HT1080 (cell line): ENCODE results near the gene RAB3GAP1. TPM values are rescaled to one million over a fixed set of nuclear protein-coding genes. Genes with fewer than 3 reads are reported as not detected.
"Not testable (repeated sequence)": the region's sequence is repeated elsewhere in the genome, so short reads cannot be mapped to it uniquely, and the experiment has no call there.

ENCODE experiments used
- DNase-seq: peaks from one replicate; pipeline ENCODE4 v3.0.0-alpha.2; 2015; ENCODE audit warnings: low read depth
- total RNA-seq: library from RNA; depleted of rRNA; stranded (reverse); fragments of >200 nt; shearing (Covaris generic); gene quantifications from 2 replicates; pipeline ENCODE4 v1.2.3, GENCODE V29; 2014

Gene RAB3GAP1
- total RNA-seq, 1 experiment from 2014 or later: 31.2 TPM

DNA sequence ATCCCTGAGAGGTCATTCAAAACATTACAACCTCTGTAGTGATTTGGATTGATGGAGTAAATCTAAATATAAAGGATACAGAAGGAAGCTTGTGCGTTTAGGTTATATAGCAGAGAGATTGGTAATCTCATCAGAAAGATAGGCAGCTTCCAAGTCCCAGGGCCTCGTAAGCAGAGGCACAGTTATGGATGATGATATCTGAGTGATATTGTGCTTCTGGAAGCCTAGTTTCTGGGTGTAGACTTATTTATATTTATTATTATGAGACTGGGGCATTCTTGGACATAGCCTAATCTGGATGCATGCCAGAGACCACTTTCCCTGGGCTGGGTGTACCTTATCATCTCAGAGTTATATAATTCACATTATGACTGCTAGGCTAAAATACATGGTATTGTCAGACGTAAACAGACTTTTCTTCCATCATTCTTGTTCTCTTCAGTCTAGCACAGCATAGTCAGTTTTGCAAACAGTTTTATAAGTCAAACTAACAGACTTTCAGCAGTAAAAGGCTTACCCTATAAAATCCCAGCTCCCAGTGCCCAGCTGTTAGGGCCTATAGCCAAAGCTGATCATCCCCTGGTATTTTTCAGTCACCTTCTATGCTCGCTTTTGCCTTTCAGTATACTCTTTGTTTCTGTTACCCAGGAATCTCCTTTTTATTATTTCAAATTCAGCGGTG lies 47.9 kb downstream of the RAB3GAP1 start:
- DNase-seq: no peak

DNA sequence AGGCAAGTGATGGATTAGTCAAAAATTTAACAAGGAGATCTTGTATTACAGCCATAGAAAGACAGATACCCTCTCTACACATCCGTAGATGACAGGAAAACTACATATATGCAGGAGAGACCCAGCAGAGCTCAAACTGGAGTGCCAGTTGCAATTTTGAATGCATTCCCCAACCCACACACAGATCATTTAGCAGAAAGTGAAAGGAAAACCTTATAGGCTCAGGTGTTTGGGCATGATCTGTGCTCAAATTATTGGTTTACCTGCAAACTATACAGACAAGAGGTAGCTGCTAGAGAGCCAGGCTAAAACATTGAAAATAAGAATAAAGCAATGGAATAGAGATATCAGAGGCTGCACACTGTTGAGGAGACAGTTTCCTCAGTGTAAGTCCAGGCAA lies 51.8 kb downstream of the RAB3GAP1 start:
- no peak for DNase-seq

DNA sequence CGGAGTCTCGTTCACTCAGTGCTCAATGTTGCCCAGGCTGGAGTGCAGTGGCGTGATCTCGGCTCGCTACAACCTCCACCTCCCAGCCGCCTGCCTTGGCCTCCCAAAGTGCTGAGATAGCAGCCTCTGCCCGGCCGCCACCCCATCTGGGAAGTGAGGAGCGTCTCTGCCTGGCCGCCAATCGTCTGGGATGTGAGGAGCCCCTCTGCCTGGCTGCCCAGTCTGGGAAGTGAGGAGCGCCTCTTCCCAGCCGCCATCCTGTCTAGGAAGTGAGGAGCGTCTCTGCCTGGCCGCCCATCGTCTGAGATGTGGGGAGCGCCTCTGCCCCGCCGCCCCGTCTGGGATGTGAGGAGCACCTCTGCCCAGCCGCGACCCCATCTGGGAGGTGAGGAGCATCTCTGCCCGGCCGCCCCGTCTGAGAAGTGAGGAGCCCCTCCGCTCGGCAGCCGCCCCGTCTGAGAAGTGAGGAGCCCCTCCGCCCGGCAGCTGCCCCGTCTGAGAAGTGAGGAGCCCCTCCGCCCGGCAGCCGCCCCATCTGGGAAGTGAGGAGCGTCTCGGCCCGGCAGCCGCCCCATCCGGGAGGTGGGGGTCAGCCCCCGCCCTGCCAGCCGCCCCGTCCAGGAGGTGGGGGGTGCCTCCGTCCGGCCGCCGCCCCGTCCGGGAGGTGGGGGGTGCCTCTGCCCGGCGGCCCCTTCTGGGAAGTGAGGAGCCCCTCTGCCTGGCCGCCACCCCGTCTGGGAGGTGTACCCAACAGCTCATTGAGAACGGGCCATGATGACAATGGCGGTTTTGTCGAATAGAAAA lies 53.6 kb downstream of the RAB3GAP1 start:
- DNase-seq: not testable (repeated sequence)

DNA sequence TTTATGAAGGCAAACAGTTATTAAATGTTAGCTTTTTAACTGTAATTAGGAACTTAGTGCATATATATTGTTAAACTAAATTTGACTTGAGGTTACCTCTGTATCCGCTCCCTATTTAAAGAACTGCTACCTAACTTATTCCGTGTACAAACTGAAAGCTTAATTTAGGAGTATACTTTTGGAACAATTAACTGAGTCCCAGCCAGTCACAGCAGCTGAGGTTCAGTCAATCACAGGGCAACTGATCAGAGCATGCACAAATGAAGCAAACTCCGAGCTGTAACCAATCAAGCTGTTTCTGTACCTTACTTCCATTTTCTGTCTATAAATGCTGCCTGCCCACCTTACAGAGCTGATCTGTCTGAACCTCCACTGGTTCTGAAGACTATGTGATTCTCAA lies 61.2 kb downstream of the RAB3GAP1 start:
- DNase-seq: no peak

DNA sequence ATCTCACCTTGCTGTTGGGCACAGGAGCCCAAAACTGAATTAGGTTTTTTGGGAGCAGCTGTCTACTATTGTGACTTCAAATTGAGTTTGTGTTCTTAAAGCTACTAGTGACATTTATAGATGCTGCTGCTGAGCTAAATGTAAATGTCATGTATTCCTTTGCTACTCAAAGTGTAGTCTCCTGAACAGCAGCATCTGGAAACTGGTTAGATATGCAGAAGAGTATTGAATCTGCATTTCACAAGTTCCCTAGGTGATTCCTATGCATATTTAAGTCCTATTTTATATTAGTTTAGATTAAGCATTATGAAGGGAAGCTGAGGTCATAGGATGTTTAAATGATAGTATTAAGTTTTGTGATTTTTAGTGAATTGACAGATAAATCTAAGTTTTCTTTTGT lies 67.5 kb downstream of the RAB3GAP1 start:
- DNase-seq: no peak

DNA sequence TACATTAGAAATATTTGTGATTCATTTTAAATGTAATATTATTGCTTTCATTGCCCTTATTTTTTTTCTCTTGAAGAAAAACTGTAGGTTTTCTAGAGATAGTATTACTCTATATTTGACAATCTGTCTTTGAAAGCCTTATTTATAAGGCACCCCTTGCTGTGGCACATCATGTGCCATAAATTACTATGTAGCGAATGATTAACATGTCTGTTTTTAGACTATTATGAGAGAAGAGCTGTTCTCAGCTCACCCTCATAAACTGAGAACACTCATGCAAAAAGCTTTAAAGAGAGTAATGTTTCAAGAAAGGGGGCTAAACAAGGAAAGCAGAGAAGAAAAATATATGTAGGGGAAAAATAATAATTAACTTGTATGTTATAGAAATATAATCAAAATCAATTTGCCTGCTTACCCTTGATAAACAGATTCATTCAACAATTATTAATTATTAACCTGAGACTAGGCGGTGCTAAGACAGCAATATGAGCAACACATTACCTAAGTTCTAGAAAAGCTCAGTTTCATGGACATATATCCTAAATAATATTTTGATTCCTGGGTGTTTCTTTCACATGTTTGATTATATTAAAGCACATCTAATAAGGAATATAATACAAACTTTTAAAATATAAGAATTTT lies 69.0 kb downstream of the RAB3GAP1 start:
- DNase-seq: no peak

DNA sequence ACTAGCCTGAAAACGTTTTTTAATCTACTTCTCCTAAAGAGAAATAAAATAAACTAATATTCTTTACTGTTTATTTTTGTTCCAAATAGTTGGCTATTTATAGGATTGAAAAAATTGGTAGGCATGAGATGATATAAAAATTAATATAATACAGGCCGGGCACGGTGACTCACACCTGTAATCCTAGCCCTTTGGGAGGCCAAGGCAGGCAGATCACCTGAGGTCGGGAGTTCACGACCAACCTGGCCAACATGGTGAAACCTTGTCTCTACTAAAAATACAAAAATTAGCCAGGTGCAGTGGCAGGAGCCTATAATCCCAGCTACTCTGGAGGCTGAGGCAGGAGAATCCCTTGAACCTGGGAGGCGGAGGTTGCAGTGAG lies 69.6 kb downstream of the RAB3GAP1 start:
- DNase-seq: not testable (repeated sequence)

DNA sequence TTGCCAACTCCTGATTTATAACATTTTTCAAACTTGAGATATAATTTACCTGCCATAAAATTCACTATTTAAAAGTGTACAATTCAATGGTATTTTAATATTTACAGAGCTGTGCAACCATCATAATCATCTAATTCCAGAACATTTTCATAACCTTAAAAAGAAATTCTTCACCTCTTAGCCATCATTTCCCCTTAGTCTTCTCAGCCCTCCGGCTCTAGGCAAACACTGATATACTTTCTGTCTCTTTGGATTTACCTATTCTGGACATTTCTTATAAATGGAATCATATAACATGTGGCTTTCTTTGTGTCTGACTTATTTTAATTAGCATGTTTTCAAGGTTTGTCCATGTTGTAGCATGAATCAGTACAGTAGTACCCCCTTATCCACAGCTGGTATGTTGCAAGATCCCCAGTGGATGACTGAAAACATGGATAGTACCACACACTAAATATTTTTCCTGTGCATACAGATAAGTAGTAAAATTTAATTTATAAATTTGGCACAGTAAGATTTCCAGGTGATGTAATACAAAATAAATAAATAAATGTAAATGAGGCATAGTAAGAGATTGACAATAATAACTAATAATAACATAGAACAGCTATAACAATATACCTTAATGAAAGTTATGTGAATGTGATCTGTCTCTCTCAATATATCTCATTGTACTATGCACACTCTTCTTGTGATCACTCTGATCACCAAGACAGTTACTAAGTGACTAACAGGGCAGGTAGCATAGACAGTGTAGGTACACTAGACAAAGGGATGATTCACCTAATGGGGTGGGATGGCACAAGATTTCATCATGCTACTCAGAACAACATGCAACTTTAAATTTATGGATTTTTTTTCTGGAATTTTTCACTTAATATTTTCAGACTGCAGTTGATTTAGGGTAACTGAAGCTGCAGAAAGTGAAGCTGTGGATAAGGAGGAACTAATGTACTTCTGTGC lies 73.1 kb downstream of the RAB3GAP1 start:
- peak; percentile 7 for DNase-seq

DNA sequence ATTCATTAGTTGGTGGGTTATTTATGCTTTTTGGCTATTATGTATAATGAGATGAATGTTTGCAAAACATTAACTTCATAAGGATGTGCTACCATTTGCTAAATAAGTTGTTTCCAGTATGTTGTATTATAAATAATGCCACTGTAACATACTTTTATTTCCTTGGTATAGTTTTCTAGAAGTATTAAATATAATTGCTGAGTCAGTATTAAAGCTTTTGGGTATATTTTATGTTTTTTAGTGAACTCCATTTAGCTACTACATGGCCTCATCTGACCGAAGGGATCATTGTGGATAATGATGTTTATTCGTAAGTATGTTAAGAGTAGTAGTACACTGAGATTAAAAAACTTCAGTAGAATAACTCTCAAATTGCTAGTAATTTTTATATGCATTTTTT lies 73.8 kb downstream of the RAB3GAP1 start:
- DNase-seq: no peak

DNA sequence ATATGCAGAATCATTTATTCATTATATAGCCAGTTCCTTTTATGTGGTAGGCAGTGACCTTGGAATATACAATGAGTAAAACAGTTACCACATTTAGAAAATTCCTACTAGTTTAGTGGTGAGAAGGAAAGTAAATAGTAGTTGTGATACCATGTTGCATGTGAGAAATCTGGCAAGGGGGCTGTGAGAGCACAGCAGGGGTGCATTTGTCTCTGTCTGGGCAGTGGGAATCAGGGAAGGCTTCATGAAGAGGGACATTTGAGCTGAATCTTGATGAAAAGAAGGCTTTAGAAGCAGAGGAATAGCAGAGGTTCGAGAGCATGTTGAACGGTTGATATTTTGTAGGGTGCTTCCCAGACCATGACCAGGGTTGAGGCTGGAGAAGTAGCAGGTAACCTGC lies 78.7 kb downstream of the RAB3GAP1 start:
- DNase-seq: no peak

DNA sequence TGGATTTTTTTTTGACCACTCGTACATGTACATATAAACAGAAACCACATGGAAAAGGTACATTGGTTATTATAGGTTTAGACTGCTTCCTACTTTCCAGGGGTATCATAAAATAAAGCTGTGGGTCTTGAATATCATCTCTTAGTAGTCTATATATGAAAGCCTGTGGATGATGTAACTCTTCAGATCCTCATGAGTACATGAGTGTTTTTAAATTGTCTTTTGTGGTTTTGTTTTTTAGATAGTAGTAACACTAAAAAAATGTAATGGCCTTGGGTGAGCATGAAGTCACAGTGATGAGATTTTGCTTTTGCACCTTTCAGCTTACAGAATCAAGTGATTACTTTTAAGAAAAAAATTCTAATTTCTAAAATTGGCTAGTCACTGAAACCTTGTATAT lies 80.2 kb downstream of the RAB3GAP1 start:
- DNase-seq: peak; percentile 11

DNA sequence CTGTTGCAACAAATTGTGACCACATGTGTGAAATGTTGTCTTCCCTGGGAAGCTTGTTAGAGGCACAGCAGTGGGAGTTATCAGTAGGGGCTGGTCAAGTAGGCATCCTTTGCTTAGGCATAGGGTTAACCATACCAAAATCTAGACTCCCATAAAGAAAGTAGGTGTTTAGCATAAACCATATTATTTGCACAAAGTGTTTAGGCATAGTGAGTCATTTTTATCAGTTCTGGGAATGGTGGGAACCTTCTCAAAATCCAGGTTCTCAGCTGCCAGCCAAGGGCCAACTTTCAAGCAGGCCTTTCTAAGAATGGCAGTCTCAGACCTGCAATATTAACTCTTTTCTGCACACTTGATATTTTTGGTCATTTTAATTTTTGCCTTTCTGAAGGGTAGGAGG lies 88.5 kb downstream of the RAB3GAP1 start:
- DNase-seq: no peak

DNA sequence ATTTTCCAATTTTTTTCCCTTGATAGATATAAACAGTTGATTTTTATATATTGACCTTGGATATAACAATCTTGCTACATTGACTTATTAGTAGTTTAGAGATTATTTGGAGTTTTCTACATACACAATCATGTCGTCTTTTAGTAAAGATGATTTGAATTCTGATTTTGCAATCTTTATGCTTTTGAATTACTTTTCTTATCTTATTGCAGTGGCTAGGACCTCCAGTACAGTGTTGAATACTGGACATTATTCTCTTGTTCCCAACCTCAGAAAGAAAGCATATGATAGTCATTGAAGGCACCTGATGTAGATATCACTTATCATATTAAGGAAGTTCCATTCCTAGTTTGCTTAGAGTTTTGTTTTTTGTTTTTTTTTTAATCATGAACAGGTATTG lies 90.2 kb downstream of the RAB3GAP1 start:
- no peak for DNase-seq

DNA sequence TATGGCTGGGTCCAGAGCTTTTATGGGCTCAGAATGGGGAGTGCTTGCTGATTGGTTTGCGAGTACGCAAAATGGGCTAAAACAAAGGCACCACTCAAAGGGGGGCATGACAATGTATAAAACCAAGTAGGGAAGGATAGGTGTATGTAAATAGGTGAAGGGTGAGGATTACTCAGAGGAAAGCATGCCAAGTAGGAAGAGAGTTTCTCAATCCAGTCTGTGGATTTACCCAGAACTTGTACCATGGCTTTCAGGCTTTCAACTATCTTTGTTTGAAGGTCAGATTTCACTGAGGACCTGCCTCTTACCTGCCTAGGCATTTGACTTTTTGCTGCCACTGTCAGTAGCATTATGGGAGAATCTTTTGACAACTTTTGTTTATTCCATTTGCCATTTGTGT lies 92.3 kb downstream of the RAB3GAP1 start:
- no peak for DNase-seq

DNA sequence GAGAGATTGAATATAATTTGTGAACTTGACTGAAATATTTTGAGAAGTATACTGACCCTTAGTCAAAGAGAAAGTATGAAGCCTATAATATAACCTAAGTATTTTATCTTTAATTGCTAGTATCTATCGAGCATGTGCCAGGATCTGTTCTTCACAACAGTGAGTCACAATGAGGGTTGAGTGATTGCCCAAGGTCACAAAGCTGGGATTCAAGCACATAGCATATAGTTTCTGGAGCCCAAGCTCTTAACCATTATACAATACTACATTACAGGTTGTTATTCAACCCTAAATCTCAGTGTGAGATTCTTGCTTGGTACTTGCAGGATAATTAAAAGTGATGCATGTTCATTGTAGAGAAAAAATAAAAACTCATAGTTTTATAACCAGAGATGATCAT lies 97.2 kb downstream of the RAB3GAP1 start:
- DNase-seq: peak; percentile 21

DNA sequence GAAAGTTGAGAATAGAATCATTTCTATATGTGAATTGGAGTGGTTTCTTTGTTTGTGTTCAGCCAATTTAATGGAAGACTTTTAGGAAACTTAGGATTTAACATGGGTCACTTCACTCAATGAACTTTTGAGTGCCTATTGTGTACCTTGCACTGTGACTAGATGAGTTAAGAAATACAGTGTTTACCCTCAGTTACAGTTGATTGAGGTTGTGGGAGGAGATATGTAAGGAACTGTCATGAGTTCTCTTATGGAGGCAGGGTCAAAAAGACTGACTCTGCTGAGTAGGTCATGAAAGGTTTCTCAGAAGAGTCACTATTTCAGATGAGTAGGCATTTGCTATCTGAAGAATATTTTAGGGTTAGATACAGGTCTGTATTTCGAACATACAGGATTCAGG lies 98.6 kb downstream of the RAB3GAP1 start:
- no peak for DNase-seq

DNA sequence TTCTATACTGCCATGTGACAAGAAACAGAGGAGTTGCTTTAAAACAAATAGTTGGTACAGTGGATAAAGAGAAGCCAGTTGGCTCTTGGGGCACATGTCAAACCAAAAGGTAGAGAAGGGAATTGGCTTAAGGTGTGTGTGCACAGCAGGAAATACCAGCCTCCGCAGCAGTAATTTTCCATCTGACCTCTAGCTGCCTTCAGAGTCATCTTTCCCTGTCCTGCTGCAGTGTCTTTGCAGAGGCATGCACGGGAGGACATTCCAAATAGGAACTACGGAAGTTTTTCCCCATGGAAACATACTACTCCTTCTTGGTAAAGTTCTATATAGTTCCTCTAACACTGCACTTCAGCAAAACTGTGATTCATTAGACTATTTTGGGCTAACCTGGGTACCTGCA lies 99.5 kb downstream of the RAB3GAP1 start:
- DNase-seq: no peak

DNA sequence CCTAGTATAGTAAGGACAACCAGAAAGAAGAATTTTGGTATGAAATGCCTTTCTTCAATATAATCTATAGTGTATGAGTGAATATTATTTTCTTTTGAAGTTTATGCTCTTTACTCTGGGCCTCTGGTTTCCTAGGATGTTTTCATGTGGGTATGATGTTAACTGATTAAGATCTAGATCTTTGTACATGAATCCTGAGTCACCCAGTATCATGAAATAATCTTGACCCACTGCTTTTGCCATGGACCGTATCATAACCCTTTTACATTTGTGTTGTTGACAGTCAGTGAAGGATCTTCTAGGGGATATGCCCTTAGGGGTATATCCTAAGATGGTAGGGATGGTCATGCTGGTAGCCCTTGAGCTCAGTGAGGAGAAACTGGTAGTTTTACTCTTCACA lies 100.3 kb downstream of the RAB3GAP1 start:
- DNase-seq: no peak

DNA sequence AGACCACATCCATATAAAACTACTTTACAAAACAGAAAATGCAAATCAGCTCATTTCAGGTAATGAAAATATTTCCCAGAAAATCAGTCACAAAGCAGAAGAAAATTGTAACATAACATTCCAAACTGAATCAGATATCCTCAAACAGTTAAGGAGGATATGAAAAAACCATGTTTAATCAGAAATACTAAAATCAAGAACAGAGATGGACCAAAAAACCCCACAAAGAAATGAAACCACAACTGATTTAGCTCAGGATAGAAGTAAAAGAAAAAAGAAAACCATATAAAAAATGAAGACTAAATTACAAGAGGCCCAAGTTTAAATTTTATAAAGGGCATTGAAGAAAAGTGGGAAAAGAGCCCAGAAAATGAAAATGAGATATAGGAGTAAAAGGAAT lies 102.9 kb downstream of the RAB3GAP1 start:
- DNase-seq: no peak

DNA sequence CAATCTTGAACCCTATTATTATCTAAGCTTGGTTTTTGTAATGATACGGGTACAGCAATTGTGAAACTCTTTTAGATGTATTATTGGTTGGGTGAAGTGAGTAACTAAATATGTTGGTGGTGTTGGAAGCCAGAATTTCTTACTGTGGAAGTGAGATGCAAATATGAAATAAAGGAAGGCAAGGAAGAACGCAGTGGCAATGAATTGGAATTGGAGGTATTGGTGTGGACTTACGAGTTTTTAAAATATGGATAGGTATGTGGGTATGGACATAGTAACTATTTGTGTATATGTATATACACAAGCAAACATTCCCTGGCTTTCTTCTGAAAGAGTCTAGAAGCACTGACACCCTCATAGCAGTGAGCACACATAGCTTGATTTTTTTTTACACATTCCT lies 105.8 kb downstream of the RAB3GAP1 start:
- DNase-seq: no peak

DNA sequence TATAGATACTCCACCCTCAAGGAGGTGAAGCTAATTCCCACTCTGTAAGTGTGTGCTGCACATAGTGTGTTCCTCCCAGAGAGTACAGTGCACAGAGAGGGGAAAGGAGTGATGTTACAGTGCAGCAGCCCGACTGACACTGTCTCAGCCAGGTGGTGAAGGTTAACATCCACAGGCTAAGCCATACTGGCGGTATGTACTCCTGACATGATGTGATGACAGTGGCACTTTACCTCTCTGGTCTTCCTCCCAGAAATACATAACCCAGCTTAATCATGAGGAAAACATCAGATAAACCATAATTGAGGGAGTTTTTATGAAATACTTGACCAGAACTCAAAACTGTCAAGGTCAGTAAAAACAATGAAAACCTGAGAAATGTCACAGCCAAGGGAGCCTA lies 107.1 kb downstream of the RAB3GAP1 start:
- no peak for DNase-seq
